Measurements from ENCODE around the gene CTNNBL1. TPM values are rescaled to one million over a fixed set of nuclear protein-coding genes. Genes with fewer than 3 reads are reported as not detected.

The CTNNBL1 gene
- total and polyA plus RNA-seq, 7 experiments from 2014 or later = 41.7 to 93.4 (median 56.4) TPM

- Histone ChIP-seq H3K4me1 (ENCODE audit: control insufficient read depth in 2 of 2, insufficient read depth in 2 of 2, low read length in 2 of 2) (no peaks in the 10 kb centered on the region), H3K9me3 (ENCODE audit: control insufficient read depth in 2 of 3, low read length in 3 of 3) (no peaks in the 10 kb centered on the region), H3K4me3 (ENCODE audit: low read length) (no peak overlapping the region), H3K27me3 (ENCODE audit: control insufficient read depth in 2 of 2, insufficient read depth in 2 of 2, low read length in 2 of 2) (no peaks in the 10 kb centered on the region), H3K27ac (ENCODE audit: low read depth, low read length) (no peak overlapping the region), H3K36me3 (ENCODE audit: control insufficient read depth in 2 of 3, insufficient read depth in 3 of 3, low read length in 3 of 3) (peaks cover 0 to 53% (median 0%) of the 10 kb centered on the region in 3 experiments)
- peaks cover 0 to 16% (median 8%) of the 10 kb centered on the region in 7 donors for H3K4me1 Mint-ChIP-seq
- peaks cover 13 to 69% (median 49%) of the 10 kb centered on the region in 5 donors for H3K36me3 Mint-ChIP-seq
- ChIA-PET POLR2A (no interaction called here), CTCF (no interaction called here)
- intact Hi-C loops (cut with micrococcal nuclease) = no loop called here
- H3K27me3 Mint-ChIP-seq = no peaks in the 10 kb centered on the region
- no peak for ATAC-seq
- no peak for DNase-seq
- H3K4me3 Mint-ChIP-seq = no peak overlapping the region
- H3K27ac Mint-ChIP-seq = no peak overlapping the region
- H3K9me3 Mint-ChIP-seq = peaks cover 0 to 2% (median 0%) of the 10 kb centered on the region in 11 donors
These were observed 40.6 kb downstream of the CTNNBL1 start for GRCh38 chr20:37734228-37734985.

- no peak overlapping the region for H3K4me3 Mint-ChIP-seq
- H3K4me1 Mint-ChIP-seq = peaks cover 0 to 13% (median 0%) of the 10 kb centered on the region in 7 donors
- POLR2A ChIA-PET = no interaction called here
- CTCF ChIA-PET = no interaction called here
- no peak overlapping the region for H3K4me3 ChIP-seq (ENCODE audit: low read length)
- intact Hi-C loops (cut with micrococcal nuclease) = no loop called here
- H3K27me3 ChIP-seq (ENCODE audit: control insufficient read depth in 2 of 2, insufficient read depth in 2 of 2, low read length in 2 of 2) = no peaks in the 10 kb centered on the region
- peaks cover 13 to 79% (median 57%) of the 10 kb centered on the region in 5 donors for H3K36me3 Mint-ChIP-seq
- DNase-seq (no peak), ATAC-seq (no peak)
- H3K9me3 Mint-ChIP-seq = peaks cover 0 to 2% (median 0%) of the 10 kb centered on the region in 11 donors
- H3K27me3 Mint-ChIP-seq = no peaks in the 10 kb centered on the region
- no peaks in the 10 kb centered on the region for H3K9me3 ChIP-seq (ENCODE audit: control insufficient read depth in 2 of 3, low read length in 3 of 3)
- H3K27ac Mint-ChIP-seq = no peak overlapping the region
- H3K27ac ChIP-seq (ENCODE audit: low read depth, low read length) = no peak overlapping the region
- H3K36me3 ChIP-seq (ENCODE audit: control insufficient read depth in 2 of 3, insufficient read depth in 3 of 3, low read length in 3 of 3) = peaks cover 0 to 58% (median 0%) of the 10 kb centered on the region in 3 experiments
- H3K4me1 ChIP-seq (ENCODE audit: control insufficient read depth in 2 of 2, insufficient read depth in 2 of 2, low read length in 2 of 2) = no peaks in the 10 kb centered on the region
These were observed 41.7 kb downstream of the CTNNBL1 start for GRCh38 chr20:37735541-37735940.

GRCh38 chr20:37736132-37736531 is 42.3 kb downstream of the CTNNBL1 start:
- Mint-ChIP-seq H3K27me3 (no peaks in the 10 kb centered on the region), H3K27ac (no peak overlapping the region), H3K9me3 (peaks cover 0 to 2% (median 0%) of the 10 kb centered on the region in 11 donors), H3K36me3 (peaks cover 13 to 83% (median 60%) of the 10 kb centered on the region in 5 donors), H3K4me1 (peaks cover 0 to 13% (median 0%) of the 10 kb centered on the region in 7 donors), H3K4me3 (no peak overlapping the region)
- POLR2A ChIA-PET = no interaction called here
- H3K4me3 ChIP-seq (ENCODE audit: low read length) = no peak overlapping the region
- intact Hi-C loops (cut with micrococcal nuclease) = no loop called here
- CTCF ChIA-PET = no interaction called here
- H3K27ac ChIP-seq (ENCODE audit: low read depth, low read length) = no peak overlapping the region
- no peaks in the 10 kb centered on the region for H3K4me1 ChIP-seq (ENCODE audit: control insufficient read depth in 2 of 2, insufficient read depth in 2 of 2, low read length in 2 of 2)
- DNase-seq (no peak), ATAC-seq (no peak)
- peaks cover 0 to 58% (median 0%) of the 10 kb centered on the region in 3 experiments for H3K36me3 ChIP-seq (ENCODE audit: control insufficient read depth in 2 of 3, insufficient read depth in 3 of 3, low read length in 3 of 3)
- H3K27me3 ChIP-seq (ENCODE audit: control insufficient read depth in 2 of 2, insufficient read depth in 2 of 2, low read length in 2 of 2) = no peaks in the 10 kb centered on the region
- no peaks in the 10 kb centered on the region for H3K9me3 ChIP-seq (ENCODE audit: control insufficient read depth in 2 of 3, low read length in 3 of 3)

- no peaks in the 10 kb centered on the region for H3K9me3 ChIP-seq (ENCODE audit: control insufficient read depth in 2 of 3, low read length in 3 of 3)
- H3K4me1 ChIP-seq (ENCODE audit: control insufficient read depth in 2 of 2, insufficient read depth in 2 of 2, low read length in 2 of 2) = no peaks in the 10 kb centered on the region
- H3K27ac Mint-ChIP-seq = no peak overlapping the region
- intact Hi-C loops (cut with micrococcal nuclease) = no loop called here
- ATAC-seq = peak; percentile 36
- peaks cover 0 to 52% (median 0%) of the 10 kb centered on the region in 3 experiments for H3K36me3 ChIP-seq (ENCODE audit: control insufficient read depth in 2 of 3, insufficient read depth in 3 of 3, low read length in 3 of 3)
- H3K27ac ChIP-seq (ENCODE audit: low read depth, low read length) = no peak overlapping the region
- no peaks in the 10 kb centered on the region for H3K27me3 Mint-ChIP-seq
- ChIA-PET POLR2A (no interaction called here), CTCF (interaction anchor here (1.1 kb wide), 1 partner anchor 11 kb away, joined by 3 read pairs; no protein-coding TSS in a partner anchor)
- H3K4me3 Mint-ChIP-seq = no peak overlapping the region
- H3K9me3 Mint-ChIP-seq = peaks cover 0 to 2% (median 0%) of the 10 kb centered on the region in 11 donors
- H3K4me3 ChIP-seq (ENCODE audit: low read length) = no peak overlapping the region
- no peak for DNase-seq
- H3K36me3 Mint-ChIP-seq = peaks cover 10 to 76% (median 49%) of the 10 kb centered on the region in 5 donors
- peaks cover 0 to 10% (median 0%) of the 10 kb centered on the region in 7 donors for H3K4me1 Mint-ChIP-seq
- H3K27me3 ChIP-seq (ENCODE audit: control insufficient read depth in 2 of 2, insufficient read depth in 2 of 2, low read length in 2 of 2) = no peaks in the 10 kb centered on the region
These were observed 44.1 kb downstream of the CTNNBL1 start for GRCh38 chr20:37737826-37738420.

- Mint-ChIP-seq H3K9me3 (no peaks in the 10 kb centered on the region), H3K4me3 (no peak overlapping the region), H3K27ac (no peak overlapping the region), H3K36me3 (peaks cover 7 to 65% (median 29%) of the 10 kb centered on the region in 5 donors), H3K4me1 (peaks cover 0 to 30% (median 8%) of the 10 kb centered on the region in 7 donors), H3K27me3 (no peaks in the 10 kb centered on the region)
- Histone ChIP-seq H3K4me3 (ENCODE audit: low read length) (no peak overlapping the region), H3K36me3 (ENCODE audit: control insufficient read depth in 2 of 3, insufficient read depth in 3 of 3, low read length in 3 of 3) (peaks cover 0 to 40% (median 0%) of the 10 kb centered on the region in 3 experiments), H3K4me1 (ENCODE audit: control insufficient read depth in 2 of 2, insufficient read depth in 2 of 2, low read length in 2 of 2) (no peaks in the 10 kb centered on the region), H3K27me3 (ENCODE audit: control insufficient read depth in 2 of 2, insufficient read depth in 2 of 2, low read length in 2 of 2) (no peaks in the 10 kb centered on the region), H3K9me3 (ENCODE audit: control insufficient read depth in 2 of 3, low read length in 3 of 3) (no peaks in the 10 kb centered on the region), H3K27ac (ENCODE audit: low read depth, low read length) (no peak overlapping the region)
- CTCF ChIA-PET = no interaction called here
- POLR2A ChIA-PET = no interaction called here
- no peak for ATAC-seq
- intact Hi-C loops (cut with micrococcal nuclease) = no loop called here
- no peak for DNase-seq
These were observed 47.2 kb downstream of the CTNNBL1 start for GRCh38 chr20:37741055-37741454.

GRCh38 chr20:37741570-37741969 is 47.7 kb downstream of the CTNNBL1 start:
- ChIA-PET POLR2A (no interaction called here), CTCF (no interaction called here)
- Mint-ChIP-seq H3K4me1 (peaks cover 0 to 33% (median 8%) of the 10 kb centered on the region in 7 donors), H3K36me3 (peaks cover 11 to 68% (median 33%) of the 10 kb centered on the region in 5 donors), H3K4me3 (no peak overlapping the region), H3K27me3 (no peaks in the 10 kb centered on the region), H3K9me3 (no peaks in the 10 kb centered on the region), H3K27ac (peak overlapping the region in 1 of 9 donors; percentile 28)
- DNase-seq = no peak
- H3K36me3 ChIP-seq (ENCODE audit: control insufficient read depth in 2 of 3, insufficient read depth in 3 of 3, low read length in 3 of 3) = peaks cover 0 to 40% (median 2%) of the 10 kb centered on the region in 3 experiments
- no peak for ATAC-seq
- intact Hi-C loops (cut with micrococcal nuclease) = no loop called here
- no peaks in the 10 kb centered on the region for H3K27me3 ChIP-seq (ENCODE audit: control insufficient read depth in 2 of 2, insufficient read depth in 2 of 2, low read length in 2 of 2)
- H3K9me3 ChIP-seq (ENCODE audit: control insufficient read depth in 2 of 3, low read length in 3 of 3) = no peaks in the 10 kb centered on the region
- H3K4me1 ChIP-seq (ENCODE audit: control insufficient read depth in 2 of 2, insufficient read depth in 2 of 2, low read length in 2 of 2) = no peaks in the 10 kb centered on the region
- no peak overlapping the region for H3K27ac ChIP-seq (ENCODE audit: low read depth, low read length)
- no peak overlapping the region for H3K4me3 ChIP-seq (ENCODE audit: low read length)

All from naive thymus-derived CD4-positive, alpha-beta T cell (primary cell).